Umbilical cord (tissue), 2 donors: ENCODE results near the gene PAX7. TPM values are rescaled to one million over a fixed set of nuclear protein-coding genes. Genes with fewer than 3 reads are reported as not detected.

Source experiments
- DNase-seq: peaks from one replicate; pipeline ENCODE4 v3.0.0-alpha.2; 2015; ENCODE audit warnings: low spot score
- total RNA-seq: library from RNA; depleted of rRNA; stranded (reverse); fragments of >200 nt; gene quantifications from one replicate; pipeline ENCODE4 v1.2.3, GENCODE V29; 2014; ENCODE audit warnings: low replicate concordance; ENCODE audit not compliant: insufficient read depth

Gene PAX7
- total RNA-seq, 1 donor from 2014 or later, result 1.4 TPM

GRCh38 chr1:18640228-18641004 lies 9.8 kb downstream of the PAX7 start:
- DNase-seq, result no peak

- no peak for DNase-seq
Measured at GRCh38 chr1:18641005-18641941, 10.6 kb downstream of the PAX7 start.

- no peak for DNase-seq
Measured at GRCh38 chr1:18642278-18643095, 11.8 kb downstream of the PAX7 start.

GRCh38 chr1:18643154-18644012 lies 12.7 kb downstream of the PAX7 start:
- DNase-seq, result no peak

- no peak for DNase-seq
Measured at GRCh38 chr1:18644013-18644399, 13.4 kb downstream of the PAX7 start.

- no peak for DNase-seq
Measured at GRCh38 chr1:18644446-18644845, 13.8 kb downstream of the PAX7 start.

GRCh38 chr1:18644973-18645746 lies 14.5 kb downstream of the PAX7 start:
- DNase-seq, result no peak

- no peak for DNase-seq
Measured at GRCh38 chr1:18645747-18646090, 15.1 kb downstream of the PAX7 start.

- no peak for DNase-seq
Measured at GRCh38 chr1:18646091-18646785, 15.6 kb downstream of the PAX7 start.

- no peak for DNase-seq
Measured at GRCh38 chr1:18646786-18647410, 16.3 kb downstream of the PAX7 start.

- DNase-seq, result no peak
Measured at GRCh38 chr1:18647681-18648214, 17.1 kb downstream of the PAX7 start.

- DNase-seq, result no peak
Measured at GRCh38 chr1:18649693-18650370, 19.2 kb downstream of the PAX7 start.

GRCh38 chr1:18651713-18652112 lies 21.1 kb downstream of the PAX7 start:
- no peak for DNase-seq

- DNase-seq, result no peak
Measured at GRCh38 chr1:18652791-18653190, 22.1 kb downstream of the PAX7 start.

GRCh38 chr1:18653367-18653766 lies 22.7 kb downstream of the PAX7 start:
- DNase-seq, result no peak

GRCh38 chr1:18653916-18654315 lies 23.3 kb downstream of the PAX7 start:
- DNase-seq, result no peak

- DNase-seq, result no peak
Measured at GRCh38 chr1:18654599-18654998, 24.0 kb downstream of the PAX7 start.

GRCh38 chr1:18657506-18658201 lies 27.0 kb downstream of the PAX7 start:
- no peak for DNase-seq
